Measurements from ENCODE around the gene GABRG3. TPM values are rescaled to one million over a fixed set of nuclear protein-coding genes. Genes with fewer than 3 reads are reported as not detected.

The GABRG3 gene
- total and polyA plus RNA-seq, 4 donors, result 0.02 to 0.19 TPM; not detected in 2

GRCh38 chr15:27065151-27065550, 94.2 kb downstream of the GABRG3 start (continued):
- TF ChIP-seq REST (IDR thresholded peaks at IDR 0.05) (no peak), SP1 (IDR thresholded peaks at IDR 0.05) (no peak), FOXA2 (IDR thresholded peaks at IDR 0.05) (no peak), FOXA1 (IDR thresholded peaks at IDR 0.05) (no peak), CTCF (IDR thresholded peaks at IDR 0.05; ENCODE audit: low read depth, low read length, missing input control) (no peak), HNF4G (IDR thresholded peaks at IDR 0.05) (no peak), HNF4A (conservative IDR thresholded peaks at IDR 0.05) (no peak)

GRCh38 chr15:27065785-27066184, 94.8 kb downstream of the GABRG3 start:
- H3K27ac ChIP-seq (ENCODE audit: low read depth in 1 of 2, low read length in 2 of 2), result no peak overlapping the region
- TF ChIP-seq HNF4A (conservative IDR thresholded peaks at IDR 0.05) (no peak), GABPA (IDR thresholded peaks at IDR 0.05 in 1 of 2, conservative IDR thresholded peaks at IDR 0.05 in 1 of 2) (no peak), JUND (IDR thresholded peaks at IDR 0.05) (no peak), CTCF (IDR thresholded peaks at IDR 0.05; ENCODE audit: low read depth, low read length, missing input control) (no peak), FOXA1 (IDR thresholded peaks at IDR 0.05) (no peak), ZBTB33 (IDR thresholded peaks at IDR 0.05) (no peak), RXRA (IDR thresholded peaks at IDR 0.05) (no peak)
- H3K36me3 ChIP-seq (ENCODE audit: control insufficient read depth in 4 of 4, insufficient read depth in 3 of 4, low read depth in 1 of 4, low read length in 3 of 4), result no peaks in the 10 kb centered on the region
- H3K9ac ChIP-seq (ENCODE audit: low read depth in 1 of 2, low read length in 2 of 2), result no peak overlapping the region
- no peaks in the 10 kb centered on the region for H3K4me1 ChIP-seq (ENCODE audit: control insufficient read depth in 4 of 4, insufficient read depth in 4 of 4, low read length in 3 of 4)
- WGBS, result 66% methylated on average over 4 of the region's 4 CpGs
- H3K4me3 ChIP-seq (ENCODE audit: low read depth in 1 of 3, low read length in 3 of 3), result no peak overlapping the region
- H3K9me3 ChIP-seq (ENCODE audit: control insufficient read depth in 4 of 4, low read length in 3 of 4), result peaks cover 5 to 10% (median 6%) of the 10 kb centered on the region in 4 donors
- H3K27me3 ChIP-seq (ENCODE audit: control insufficient read depth in 4 of 4, insufficient read depth in 4 of 4, low read length in 3 of 4), result no peaks in the 10 kb centered on the region
- DNase-seq (ENCODE audit: low spot score), result no peak

Data from liver (tissue), 9 donors.